HG03097 (cell line): Measurements from ENCODE around the gene ANAPC15.
"Not testable (repeated sequence)": the region's sequence is repeated elsewhere in the genome, so short reads cannot be mapped to it uniquely, and the experiment has no call there.

Experiments
- ATAC-seq: cut with Tn5 transposase; IDR thresholded peaks from one replicate; pipeline ENCODE4 v1.9.1; 2021; ENCODE audit not compliant: unreplicated experiment, low FRiP score

ANAPC15 gene

DNA sequence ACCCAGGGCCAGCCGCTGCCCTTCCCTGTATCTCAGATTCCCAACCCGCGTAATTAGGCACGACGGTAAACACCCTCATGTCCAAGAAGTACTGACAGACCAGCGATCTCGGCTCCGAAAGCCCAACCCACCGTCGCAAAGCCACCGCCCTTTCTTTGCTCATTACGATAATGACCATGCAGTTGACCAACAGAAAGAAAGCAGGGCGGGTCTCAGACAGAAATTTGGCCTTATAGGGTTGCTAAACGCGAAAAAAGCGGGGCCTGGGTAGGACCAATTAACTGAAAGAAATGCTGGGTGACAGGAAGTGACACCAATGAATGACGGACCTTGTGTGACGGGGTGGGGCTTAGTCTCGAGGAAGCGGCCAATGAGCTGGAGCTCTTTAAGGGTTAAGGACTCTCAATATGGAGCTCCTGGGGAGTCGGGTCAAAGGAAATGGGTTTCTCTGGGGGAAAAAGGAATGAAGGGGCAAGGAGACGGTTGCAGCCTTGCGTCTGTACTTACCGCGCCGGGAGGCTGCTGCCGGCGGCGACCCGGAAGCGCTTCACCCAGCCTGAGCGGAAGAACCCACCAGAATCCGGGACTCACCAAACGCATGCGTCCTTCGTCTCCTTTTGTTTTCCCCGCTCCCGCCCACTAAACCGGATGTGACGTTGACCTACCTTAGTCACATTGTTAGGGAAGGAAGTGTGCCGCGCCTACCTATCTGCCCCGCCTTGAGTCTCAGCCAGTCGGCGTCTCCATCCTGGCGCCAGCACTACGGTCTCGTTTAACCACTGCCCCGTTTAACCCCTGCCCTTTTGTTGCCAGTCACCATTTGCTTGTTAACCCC lies at the start of gene ANAPC15:
ANAPC15 (minus strand) TSS at position 553 of the 835 bp plus-strand sequence. CDS start 1,419 bp downstream, outside the sequence.
- peak; percentile 81 for ATAC-seq

DNA sequence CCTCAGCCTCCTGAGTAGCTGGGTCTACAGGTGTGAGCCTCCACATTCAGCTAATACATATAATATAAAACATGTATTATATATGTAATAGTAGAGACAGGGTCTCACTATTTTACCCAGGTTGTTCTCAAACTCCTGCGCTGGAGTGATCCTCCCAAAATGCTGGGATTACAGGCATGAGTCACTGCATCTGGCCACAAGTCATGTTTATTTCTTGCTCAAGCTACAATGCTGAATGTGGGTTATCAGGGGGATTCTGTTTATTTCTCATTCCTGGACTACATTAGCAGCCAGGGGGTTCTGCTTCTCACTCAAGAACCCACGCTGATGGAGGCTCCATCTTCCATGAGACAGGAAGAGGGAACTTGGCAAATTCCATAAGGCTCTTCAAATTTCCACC lies 47.8 kb upstream of the ANAPC15 start:
- no peak for ATAC-seq

DNA sequence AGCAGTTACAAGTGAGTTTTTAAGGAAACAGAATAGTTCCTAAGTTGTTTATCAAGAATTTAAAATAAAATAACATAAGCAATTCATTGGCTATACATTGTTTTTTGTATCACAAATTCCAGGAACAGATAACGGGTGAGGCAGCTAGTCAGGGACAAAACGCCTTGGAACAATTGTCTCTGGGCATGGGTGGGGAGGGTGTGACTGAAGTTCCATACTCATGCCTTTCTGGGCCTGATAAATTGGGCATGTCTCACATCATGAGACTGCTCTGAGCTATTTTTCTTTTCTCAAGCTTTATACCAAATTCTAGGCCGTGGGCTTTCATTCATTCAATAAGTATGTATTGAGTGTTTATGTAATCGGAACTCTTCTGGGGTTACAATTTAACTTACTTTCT lies 44.6 kb upstream of the ANAPC15 start:
- no peak for ATAC-seq

DNA sequence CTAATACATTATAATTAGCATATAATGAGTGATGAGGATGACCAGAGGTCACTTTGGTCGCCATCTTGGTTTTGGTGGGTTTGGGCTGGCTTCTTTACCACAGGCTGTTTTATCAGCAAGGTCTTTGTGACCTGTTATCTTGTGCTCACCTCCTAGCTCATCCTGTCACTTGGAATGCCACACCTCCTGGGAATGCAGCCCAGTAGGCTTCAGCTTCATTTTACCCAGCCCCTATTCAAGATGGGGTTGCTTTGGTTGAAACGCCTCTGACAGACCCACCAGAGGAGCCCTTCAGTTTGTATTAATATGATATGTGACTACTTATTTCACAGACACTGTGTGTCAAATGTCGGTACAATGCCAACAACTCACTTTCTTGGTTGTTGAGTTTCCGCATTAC lies 43.3 kb upstream of the ANAPC15 start:
- no peak for ATAC-seq

DNA sequence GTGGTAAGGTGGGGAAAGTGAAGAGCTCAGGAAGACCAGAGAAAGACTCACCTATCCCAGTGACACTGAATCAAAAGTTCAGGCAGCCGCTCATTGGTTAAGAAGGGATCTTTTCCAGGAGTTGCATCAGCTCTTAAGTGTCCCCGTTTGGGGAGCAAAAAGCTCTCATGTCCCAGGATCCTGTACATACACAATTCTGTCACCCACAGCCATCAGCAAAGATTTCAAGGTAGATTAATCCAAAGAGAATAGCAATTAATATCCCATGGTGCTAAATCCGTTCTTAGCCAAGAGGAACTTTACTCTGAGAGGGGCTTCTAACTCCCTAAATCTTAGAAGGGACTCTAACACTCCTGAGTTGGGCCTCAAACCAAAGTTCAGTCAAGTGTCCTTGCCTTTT lies 42.3 kb upstream of the ANAPC15 start:
- no peak for ATAC-seq

DNA sequence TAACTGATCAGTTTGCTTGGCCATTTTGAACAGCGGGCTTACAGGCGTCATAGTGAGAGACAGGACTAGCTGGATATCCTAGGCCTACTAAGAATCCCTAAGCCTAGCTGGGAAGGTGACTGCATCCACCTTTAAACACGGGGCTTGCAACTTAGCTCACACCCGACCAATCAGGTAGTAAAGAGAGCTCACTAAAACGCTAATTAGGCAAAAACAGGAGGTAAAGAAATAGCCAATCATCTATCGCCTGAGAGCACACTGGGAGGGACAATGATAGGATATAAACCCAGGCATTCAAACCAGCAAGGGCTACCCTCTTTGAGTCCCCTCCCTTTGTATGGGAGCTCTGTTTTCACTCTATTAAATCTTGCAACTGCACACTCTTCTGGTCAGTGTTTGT lies 41.4 kb upstream of the ANAPC15 start:
- not testable (repeated sequence) for ATAC-seq

DNA sequence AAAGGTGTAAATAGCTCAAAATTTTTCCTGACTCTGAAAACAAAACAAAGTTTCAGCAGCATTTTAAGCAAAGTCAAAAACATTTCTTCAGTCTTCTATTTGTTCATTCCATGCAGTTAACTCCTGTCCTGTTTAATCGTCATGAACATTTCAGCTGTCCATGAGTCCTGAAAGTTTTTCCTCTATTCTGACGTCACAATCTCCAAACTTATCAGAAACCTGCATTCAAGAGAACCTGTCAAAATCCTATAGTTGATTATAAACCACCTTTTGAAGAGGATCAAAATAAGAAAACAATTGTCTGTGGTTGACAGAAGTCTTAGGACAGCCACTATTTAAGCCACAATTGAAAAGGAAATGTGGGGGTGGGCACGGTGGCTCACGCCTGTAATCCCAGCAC lies 38.4 kb upstream of the ANAPC15 start:
- no peak for ATAC-seq

DNA sequence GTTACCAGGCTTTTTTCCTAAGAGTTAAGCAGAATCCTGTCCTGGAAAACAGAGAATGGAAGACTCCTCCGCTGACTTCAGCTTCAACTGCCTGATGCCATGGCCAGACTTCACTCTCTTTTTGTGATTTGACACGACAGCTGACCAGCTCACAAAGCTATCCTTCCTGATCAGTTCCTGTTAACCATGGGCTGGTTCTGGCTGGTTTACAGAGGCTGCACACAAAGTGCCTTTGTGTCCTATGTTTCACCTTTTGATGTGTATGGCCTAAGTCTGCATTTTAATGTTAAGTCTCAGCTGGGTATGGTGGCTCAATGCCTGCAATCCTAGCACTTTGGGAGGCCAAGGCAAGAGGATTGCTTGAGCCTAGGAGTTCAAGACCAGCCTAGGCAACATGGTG lies 34.1 kb upstream of the ANAPC15 start:
- no peak for ATAC-seq

DNA sequence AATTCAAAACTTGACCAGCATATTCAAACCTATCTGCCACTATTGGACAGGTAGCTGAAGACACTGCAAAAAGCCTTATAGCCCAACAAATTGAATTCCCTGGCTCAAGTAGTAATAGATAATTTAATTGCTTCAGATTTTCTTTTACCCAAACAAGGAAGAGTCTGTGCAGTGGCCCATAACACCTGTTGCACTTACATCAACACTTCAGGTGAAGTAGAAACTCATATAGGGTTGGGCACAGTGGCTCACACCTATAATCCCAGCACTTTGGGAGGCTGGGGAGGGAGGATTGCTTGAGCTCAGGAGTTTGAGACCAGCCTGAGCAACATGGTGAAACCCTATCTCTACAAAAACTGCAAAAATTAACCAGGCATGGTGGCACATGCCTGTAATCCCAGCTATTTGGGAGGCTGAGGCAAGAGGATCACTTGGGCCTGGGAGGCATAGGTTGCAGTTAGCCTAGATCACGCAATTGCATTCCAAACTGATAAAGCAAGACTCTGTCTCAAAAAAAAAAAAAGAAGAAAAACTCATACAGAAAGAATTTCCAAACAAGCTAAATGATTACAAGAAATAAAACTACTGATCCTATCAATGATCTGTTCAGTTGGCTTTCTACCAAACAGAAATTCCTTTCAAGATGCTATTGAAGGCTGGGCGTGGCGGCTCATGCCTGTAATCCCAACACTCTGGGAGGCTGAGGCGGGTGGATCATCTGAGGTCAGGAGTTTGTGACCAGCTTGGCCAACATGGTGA lies 32.5 kb upstream of the ANAPC15 start:
- no peak for ATAC-seq

DNA sequence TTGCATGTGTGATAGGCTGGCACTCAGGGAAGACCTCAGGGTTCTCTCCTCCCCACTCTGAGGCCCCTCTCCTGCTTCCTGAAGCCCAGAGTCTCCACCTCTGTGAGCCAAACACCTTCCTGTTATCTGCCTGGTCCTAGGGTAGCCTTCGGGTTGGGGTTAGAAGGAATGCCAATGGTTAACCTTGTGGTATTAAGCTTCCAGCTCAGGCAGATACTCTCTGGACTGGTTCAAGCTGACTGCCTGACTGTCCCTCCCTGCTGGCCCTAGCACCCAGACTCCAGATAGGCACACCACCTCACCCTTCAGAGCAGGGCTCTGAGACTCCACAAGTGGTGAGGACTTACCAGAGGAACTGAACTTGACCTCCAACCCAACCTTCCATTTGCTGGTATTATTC lies 30.0 kb upstream of the ANAPC15 start:
- ATAC-seq, result not testable (repeated sequence)

DNA sequence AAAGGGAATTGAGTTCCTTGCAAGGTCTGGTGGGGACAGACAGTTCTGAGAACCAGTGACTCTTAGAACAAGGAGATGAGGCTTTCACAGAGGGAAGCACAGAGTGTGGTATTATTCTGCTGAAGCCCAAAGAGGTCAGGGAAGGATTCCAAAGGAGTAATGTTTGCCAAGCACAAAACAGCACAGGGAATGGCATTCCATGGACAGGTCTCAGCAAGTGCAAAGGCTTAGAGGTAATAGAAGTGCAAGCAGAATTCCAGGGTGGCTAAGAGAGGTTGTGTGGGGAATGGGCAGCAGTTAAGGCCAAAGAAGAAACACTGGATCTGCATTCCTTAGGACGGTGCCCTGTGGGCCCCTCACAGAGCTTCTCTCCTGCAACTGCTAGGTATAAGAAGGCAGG lies 29.6 kb upstream of the ANAPC15 start:
- not testable (repeated sequence) for ATAC-seq

DNA sequence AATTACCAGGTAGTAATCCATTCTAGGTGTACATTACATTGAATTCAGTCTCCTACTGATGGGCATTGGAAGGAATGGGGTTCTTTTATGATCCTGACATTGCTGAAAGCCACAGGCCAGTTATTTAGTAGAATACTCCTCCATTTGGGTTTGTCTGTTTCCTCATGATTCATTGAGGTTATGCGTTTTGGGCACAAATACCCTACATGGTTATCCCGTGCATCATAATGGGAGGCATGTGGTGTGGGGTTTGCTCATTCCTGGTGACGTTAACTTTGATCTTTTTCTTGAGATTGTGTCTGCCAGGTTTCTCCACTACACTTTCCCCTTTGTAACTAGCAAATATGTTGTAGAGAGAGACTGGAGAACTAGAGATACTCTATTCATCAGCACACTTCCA lies 28.6 kb upstream of the ANAPC15 start:
- ATAC-seq, result no peak

DNA sequence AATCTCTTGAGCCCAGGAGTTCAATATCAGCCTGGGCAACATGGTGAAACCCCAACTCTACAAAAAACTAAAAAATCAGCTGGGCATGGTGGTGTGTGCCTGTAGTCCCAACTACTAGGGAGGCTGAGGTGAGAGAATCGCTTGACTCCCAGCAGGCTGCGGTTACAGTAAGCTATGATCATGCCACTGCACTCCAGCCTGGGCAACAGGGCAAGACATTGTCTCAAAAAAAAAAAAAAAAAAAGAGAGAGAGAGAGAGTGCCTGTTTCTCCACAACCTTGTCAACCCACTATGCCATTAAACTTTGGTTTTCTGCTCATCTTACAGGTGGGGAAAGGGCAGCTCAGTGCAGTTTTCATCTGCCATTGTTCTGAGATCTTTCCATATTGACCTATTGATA lies 28.2 kb upstream of the ANAPC15 start:
- no peak for ATAC-seq

DNA sequence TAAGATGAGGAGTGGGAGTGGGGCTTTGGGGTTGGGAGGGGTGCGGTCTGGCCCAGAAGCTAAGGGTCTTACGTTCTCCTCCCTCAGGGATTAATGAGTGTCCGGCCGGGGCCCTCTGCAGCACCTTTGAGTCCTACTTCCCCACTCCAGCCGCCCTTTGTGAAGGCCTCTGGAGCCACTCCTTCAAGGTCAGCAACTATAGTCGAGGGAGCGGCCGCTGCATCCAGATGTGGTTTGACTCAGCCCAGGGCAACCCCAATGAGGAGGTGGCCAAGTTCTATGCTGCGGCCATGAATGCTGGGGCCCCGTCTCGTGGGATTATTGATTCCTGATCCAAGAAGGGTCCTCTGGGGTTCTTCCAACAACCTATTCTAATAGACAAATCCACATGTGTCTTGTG lies 27.0 kb upstream of the ANAPC15 start:
- no peak for ATAC-seq

DNA sequence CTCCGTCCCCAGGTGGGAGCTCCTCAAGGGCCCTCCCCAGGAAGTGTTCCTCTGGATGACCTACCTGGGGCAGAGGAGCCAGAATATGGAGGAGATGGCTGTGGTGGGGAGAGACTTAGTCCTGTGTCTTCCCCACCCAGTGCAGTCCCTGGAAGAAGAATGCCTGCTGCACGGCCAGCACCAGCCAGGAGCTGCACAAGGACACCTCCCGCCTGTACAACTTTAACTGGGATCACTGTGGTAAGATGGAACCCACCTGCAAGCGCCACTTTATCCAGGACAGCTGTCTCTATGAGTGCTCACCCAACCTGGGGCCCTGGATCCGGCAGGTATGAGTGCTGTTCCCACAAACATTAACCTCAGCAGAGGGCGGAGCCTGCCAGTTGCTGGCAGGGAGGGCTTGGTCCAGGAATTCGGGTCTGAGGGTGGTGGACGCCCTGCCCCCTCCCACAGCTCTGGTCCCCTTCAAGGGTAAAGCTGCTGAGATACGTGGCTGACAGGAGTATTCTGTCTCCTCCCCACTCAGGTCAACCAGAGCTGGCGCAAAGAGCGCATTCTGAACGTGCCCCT lies 26.4 kb upstream of the ANAPC15 start:
- no peak for ATAC-seq

DNA sequence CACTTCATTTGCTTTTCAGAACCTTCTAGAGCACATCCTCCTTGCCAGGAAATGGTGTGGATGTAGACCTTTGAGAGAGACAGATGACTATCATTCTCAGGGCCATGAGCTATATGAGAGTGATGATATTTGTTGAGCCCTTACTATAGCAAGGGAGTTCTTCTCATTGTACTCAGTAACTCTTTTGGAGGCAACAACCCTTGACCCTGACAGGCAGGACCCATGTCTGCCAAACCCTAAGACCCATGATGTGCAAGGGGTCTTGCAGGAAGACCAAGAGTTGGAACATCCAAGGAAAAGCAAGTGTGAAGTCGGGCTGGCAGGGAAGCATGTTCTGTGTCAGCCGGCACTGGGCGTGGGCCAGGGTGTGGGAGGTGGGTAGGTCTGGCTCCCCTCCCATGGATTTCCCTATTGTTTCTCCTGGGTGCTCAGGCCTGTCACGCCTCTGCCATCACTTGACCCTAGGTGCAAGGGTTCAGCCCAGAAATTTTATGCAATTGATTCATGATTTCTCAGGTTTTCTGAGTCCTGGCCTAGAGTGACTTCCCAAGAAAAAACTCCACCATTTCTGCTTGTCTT lies 24.3 kb upstream of the ANAPC15 start:
- no peak for ATAC-seq

DNA sequence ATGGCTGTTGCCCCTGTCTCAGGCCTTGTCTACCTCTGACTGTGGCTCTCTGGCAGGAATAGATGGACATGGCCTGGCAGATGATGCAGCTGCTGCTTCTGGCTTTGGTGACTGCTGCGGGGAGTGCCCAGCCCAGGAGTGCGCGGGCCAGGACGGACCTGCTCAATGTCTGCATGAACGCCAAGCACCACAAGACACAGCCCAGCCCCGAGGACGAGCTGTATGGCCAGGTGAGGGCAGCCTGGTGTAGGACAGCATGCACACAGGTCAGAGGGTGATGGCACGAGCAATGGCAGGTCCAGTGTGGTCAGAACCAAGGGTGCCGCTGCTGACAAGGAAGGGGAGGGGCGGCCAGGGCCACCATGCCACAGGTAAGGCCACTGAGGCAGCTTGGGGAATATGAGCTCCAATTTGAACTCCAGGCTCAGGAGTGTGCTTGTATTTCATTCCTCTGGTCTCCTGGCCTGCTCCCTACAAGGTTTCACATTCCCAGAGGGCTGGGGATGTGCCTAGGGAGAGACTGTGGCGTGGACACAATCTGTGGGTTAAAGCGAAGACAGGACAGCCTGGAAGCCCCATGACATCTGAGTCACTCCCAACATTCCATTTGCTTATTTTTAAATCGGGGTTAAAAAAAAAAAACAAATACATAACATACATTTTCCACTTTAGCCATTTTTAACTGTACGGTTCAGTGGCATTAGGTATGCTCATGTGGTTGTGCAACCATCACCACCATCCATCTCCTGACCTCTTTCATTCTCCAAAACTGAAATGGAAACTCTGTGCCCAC lies 23.6 kb upstream of the ANAPC15 start:
- ATAC-seq, result no peak

DNA sequence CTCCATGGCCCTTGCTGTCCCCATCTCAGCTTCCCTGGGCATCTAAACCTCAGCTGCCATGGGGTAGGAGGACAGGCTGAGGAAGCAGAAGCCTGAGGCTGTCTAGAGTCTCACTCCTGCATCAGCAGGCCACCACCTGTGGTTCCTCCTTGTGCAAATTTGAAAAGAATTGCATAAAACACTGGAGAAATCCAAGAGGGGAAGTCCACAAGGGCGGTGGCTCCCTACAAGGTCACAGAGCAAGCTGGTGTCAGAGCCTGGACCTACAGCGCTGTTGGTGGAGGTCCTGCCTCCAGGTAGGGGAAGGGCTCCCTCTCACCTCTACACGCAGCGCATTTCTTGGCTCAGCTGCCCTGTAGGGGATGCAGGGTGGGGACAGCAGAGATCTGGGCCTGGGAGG lies 23.0 kb upstream of the ANAPC15 start, which contains the start of gene FOLR3:
FOLR3 (plus strand) TSS at position 253 of the 400 bp plus-strand sequence. CDS start 228 bp downstream, outside the sequence.
- not testable (repeated sequence) for ATAC-seq

DNA sequence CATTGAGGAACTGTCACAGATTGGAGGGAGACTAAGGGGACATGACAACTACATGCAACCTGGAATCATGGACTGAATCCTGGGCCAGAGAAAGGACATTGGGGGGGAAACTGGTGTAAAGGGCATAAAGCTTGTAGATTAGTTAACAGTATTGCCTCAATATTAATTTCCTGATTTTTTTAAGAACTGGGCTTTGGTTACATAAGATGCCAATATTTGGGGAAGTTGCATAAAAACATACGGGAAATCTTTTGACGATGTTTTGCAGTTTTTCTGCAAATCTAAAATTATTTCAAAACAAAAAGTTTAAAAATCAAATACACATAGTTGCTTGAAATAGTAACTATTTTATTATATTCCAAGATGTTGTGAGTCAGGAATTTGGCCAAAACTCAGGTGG lies 20.2 kb upstream of the ANAPC15 start:
- no peak for ATAC-seq

DNA sequence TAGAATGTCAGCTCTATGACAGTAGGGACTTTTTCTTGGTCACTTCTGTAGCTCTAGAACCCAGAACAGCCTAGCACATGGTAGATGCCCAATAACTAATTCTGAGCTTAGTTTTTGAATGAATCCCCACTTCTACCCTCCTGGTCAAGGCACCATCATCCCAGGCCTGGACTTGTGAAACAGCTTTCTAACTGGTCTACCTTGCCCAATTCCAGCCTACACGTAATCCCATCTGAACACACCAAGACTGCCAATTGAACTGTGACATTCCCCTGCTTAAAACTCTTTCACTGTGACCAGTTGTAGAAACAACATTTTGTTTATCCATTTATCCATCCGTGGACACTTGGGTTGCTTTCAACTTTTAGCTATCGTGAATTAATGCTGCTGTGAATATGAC lies 16.9 kb upstream of the ANAPC15 start:
- no peak for ATAC-seq
